Measurements from ENCODE around the gene NRIP3.

The NRIP3 gene

DNA sequence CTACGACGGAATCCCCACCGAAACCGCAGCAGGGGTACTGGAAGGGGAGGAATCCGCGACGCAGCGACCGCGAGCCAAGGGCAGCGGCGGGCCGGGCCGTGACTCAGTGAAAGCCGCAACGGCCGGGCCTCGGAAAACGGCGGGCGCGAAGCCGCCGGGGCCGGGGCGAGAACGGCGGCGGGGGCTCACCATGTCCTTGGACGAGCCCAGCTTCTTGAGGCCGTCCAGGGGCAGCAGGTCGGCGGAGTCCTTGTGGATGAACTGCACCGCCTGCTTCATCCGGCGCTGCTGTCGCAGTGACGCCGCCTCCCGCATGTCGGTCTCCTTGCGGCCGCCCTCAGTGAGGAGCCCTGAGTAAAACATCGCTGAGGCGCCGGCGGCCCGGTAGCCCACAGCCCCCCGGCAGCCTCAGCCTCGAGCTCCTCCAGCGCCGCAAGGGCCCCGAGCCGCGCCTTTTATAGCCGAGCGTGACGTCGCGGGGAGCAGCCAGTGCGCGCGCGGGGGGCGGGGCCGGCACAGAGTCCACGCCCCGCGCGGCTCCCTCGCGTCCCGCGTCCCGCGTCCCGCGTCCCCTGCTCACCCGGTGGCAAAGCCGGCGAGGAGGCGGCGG lies at the start of gene NRIP3:
NRIP3 (minus strand) TSS at position 429 of the 610 bp plus-strand sequence; CDS start at position 363, 66 bp downstream.
- DNase-seq (ENCODE audit: low read depth) = peak; percentile 30

DNA sequence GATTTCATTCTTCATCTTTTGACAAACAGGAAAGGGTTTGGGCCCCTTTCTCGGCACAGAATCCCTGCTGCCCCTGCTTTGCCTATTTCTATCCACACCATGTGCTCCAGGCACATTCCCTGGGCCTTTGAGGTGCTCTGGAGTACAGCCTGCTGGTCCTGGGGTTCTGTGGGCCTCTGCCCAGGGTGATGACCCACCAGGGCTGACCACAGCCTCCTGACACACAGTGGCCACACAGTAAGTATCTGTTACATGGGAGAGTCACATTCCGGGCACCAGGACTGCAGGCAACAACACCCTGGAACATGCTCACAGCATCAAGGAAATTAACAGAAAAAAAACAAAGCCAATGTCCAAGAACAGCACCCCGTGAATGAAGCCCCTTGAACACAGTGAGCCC lies 48.5 kb upstream of the NRIP3 start:
- no peak for DNase-seq (ENCODE audit: low read depth)

DNA sequence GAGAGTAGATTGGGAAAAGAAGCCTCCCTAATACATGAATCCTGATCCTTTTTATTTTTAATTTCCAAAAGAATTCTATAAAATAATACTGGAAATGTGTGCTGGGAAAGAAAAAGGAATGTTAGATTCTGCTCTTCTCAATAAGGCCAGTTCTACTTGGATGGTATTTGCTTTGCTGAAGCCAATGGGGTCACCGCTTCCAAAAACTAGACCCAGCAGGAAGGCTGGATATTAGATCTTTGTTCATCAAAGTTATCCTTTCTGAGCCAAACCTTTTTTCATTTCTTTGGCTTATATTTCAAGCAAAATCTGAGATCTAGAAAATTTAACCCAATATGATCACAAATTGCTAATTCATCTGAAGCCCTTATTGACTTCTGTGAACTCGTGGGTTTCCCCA lies 46.2 kb upstream of the NRIP3 start:
- DNase-seq (ENCODE audit: low read depth) = no peak

DNA sequence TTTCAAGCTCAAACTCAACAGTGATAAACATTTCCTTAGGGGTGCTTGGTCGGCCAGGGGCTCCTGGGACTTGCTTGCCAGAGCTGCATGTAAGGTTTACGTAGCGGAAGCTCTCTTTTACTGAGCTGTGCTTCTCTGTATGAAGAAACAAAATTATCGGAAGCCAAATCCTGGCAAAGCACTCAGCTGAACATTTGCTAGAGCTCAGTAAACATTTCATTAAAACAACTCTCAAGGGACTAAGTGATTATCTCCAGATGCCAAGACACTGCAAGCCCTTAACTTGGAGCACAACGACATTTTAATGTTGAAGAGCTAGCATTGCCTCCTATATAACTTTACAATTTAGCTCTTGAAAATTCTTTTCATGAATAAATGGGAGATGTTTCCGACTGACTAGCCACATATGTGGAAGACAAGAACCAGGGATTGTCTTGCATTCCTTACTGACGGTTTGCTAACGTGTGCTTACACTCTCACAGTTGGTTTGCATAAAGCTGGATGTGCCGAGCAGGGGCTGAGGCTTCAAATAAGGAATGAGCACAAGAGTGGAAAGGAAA lies 44.2 kb upstream of the NRIP3 start:
- no peak for DNase-seq (ENCODE audit: low read depth)

DNA sequence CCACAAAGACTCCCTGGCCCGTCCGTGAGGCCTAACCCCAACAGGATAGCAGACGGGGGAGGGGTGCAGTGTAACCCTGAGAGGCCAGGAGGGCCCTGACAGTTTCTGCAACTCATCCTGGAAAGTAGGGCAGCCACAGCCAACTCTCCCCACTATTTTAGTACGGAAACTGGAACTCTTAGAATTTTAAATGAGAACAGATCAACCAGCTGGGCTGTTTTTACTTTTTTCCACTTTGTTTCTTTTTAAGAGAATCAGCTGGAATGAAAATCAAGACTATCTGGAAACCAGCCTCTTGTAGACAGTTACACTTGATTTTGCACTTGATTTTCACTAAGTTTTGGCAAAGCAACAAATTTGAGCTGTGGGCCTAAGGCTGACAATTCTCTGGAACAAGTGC lies 42.7 kb upstream of the NRIP3 start:
- no peak for DNase-seq (ENCODE audit: low read depth)

DNA sequence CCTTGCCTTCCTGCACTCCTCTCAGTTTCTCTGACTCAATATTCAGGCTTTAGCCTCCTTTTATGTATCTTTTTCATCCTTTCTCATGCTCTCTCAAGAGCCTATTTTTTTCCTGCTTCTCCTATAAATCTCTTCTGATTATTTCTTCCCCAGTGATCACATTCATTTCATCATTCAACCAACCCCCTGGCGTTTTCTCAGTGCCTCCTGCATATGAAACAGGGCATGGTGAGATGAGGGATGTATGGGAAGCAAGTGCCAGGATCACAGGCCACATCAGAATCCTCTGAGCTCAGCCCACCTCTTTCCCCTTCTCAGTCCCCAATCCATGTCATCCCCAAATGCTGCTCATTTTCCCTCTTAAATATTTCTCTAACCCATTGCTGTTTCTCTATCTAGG lies 38.7 kb upstream of the NRIP3 start:
- DNase-seq (ENCODE audit: low read depth) = no peak

DNA sequence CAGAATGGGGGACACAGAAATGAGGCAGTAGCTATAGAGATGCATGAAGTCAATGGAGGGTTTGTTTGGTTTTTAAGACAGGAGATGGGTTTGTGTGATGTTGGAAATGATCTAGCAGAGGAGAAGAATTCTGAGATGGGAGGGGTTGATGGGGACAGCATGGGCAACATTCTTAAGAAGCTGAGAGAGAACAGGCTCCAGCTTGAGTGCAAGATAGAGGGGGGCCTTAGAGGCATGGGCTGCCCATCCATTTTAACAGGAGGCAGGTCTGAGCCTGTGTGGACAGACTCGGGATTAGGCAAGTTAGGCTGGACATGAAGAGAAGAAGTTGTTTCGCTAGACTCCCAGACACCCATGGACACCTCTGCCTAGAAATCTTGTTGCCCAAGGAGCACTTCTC lies 37.9 kb upstream of the NRIP3 start:
- DNase-seq (ENCODE audit: low read depth) = no peak

DNA sequence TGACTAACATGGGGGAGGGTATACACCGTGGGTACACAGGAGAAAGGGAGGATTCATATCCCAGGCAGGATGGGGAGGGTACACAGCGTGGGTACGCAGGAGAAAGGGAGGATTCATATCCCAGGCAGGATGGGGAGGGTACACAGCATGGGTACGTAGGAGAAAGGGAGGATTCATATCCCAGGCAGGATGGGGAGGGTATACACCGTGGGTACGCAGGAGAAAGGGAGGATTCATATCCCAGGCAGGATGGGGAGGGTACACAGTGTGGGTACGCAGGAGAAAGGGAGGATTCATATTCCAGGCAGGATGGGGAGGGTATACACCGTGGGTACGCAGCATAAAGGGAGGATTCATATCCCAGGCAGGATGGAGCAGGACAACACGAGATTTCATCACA lies 36.6 kb upstream of the NRIP3 start:
- DNase-seq (ENCODE audit: low read depth) = no peak

DNA sequence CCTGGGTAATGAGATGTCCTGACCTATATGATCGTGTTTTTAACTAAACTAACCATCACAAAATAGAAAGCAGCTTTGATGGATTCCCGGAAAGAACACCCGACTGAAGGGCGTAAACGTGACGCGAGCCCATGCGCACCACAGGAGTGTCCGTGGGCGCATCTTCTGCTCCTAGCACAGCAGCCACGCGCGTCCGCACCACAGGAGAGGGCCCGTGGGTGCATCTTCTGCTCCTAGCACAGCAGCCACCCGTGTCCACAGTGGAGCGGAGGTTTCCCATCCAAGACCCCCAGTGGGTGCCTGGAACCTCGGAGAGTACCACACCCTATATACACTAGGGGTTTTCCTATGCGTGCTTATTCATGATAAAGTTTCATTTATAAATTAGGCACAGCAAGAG lies 36.1 kb upstream of the NRIP3 start:
- no peak for DNase-seq (ENCODE audit: low read depth)

DNA sequence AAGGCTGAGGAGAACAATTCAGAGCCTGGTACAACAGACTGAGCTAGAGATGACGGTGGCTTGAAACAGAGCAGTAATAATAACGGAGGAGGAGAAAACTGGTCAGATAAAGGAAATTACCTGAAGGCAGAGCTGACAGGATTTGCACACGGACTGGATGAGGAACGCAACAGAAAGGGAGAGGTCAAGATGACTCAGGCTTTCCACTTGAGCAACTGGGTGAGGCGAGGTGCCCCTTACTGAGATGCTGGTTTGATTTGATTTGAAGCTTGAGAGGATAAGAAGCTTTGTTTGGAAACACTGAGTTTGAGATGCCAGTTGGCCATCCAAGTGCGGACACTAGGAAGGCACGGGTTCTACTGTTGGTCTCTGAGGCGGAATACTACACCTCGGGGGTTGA lies 35.4 kb upstream of the NRIP3 start:
- no peak for DNase-seq (ENCODE audit: low read depth)

DNA sequence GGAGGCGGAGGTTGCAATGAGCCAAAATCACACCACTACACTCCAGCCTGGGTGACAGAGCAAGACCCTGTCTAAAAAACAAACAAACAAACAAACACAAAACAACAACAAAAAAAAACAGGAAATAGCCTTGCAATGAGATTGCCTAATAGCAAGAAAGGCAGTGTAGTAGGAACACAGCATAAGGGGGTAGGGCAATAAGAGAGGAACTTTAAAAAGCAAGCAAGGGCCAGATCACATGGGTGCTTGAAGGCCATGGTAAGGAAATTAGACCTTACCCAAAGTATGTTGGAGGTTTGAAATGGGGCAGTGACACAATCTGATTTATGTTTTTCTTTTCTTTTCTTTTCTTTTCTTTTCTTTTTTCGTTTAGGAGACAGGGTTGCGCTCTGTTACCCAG lies 34.7 kb upstream of the NRIP3 start:
- no peak for DNase-seq (ENCODE audit: low read depth)

DNA sequence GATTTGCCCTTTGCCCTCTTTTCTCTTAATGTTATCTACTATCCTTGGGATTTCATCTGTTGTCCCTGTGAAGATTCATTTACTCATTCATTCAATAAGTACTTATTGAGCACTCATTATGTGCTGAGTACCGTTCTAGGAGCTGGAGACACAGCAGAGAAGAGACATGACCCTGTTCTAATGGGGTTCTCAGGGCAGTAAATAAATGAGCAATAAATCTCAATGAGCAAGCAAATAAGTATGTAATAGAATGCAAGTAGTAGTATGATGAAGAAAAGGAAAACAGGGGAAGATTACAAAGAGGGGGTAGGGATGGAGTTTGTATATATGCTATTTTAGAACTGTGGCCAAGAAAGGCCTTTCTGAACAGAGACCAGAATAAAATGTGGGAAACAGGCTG lies 34.2 kb upstream of the NRIP3 start:
- DNase-seq (ENCODE audit: low read depth) = no peak

DNA sequence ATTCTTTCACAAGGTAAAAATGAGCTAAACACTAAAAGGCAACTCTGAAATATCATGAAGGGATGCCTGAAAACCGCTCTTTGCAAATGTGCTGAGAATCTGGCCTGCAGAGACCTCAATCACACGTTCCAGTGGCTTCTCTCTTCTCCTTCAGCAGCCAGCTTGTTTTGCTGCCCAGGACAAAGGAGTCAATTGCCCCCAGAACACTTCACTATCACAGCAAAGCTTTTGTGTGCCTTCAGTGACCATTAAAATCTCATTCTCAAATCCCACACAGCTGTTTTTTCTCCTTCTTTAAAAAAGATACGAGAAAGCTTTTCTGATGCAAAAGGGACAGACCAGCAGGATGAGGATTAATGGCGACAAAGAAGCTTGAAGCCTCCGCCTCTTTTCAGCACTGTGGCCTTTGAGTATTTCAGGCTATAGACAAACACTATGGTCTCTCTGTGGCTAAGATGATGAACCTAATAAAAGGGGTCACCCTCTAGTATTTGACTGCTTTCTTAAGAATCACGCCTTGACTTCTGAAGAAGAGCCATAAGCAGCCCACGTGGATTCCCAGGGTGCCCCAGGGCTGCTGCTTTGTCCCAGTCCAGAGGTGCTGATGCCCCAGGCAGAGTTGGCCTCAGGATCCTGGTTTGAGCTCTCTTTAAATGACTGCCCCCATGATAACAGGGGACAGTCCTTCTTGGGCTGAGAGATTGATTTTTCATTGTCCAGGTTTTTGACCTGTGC lies 33.4 kb upstream of the NRIP3 start:
- DNase-seq (ENCODE audit: low read depth) = no peak

DNA sequence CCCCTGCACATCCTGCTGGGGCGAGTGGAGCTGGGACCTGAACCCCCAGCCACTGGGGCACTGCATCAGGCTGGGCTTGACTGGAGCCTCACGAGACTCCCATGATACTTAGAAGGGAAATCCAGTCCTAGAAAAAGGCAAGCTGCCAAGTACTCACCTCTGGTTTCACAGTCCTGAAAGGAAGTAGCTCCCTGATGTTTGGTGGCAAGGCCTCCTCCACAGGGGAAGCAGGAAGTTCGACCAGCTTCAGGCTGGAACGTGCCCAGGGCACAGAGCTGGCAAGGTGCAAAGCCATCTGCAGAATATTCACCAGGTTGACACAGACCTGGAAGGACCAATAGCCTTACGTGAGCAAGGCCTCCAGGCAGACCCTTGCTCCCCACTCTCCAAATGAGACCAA lies 26.8 kb upstream of the NRIP3 start:
- DNase-seq (ENCODE audit: low read depth) = no peak

DNA sequence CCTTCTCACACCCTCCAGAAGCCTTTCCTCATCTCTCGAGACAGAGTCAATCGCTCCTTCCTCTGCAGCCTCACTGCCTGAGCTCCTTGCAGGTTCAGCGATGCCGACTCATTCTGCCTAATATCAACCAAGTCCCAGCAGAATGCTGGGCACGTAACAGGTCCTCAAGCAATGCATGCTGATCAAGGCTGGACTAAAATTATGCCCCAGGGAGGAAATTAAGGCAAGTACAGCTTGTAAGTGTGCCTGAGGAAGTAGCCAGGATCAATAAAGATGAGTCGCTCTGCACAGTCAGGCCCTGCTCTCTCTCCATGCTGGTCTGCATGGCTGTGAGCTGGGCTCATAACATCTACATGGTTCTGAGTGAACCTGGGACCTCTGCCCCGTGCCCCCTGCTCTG lies 25.6 kb upstream of the NRIP3 start:
- no peak for DNase-seq (ENCODE audit: low read depth)

DNA sequence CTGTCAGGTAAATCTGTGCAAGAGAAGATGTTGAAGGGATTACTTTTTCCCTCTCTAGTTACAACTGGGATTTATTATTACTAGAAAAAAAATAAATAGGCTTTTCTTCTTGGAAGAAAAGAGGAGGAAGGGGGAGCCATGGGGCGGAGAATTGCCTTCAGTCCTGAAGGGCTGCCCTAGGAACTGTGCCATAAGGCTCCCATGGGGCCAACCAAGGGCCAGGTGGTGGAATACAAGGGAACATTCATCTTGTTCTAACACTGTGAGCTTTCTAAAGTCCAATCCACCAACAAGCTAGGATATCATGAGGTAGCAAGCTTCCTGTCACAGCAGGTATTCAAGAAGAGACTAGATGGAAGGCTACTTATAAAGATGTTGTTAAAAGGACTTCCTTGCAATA lies 24.8 kb upstream of the NRIP3 start:
- DNase-seq (ENCODE audit: low read depth) = no peak

DNA sequence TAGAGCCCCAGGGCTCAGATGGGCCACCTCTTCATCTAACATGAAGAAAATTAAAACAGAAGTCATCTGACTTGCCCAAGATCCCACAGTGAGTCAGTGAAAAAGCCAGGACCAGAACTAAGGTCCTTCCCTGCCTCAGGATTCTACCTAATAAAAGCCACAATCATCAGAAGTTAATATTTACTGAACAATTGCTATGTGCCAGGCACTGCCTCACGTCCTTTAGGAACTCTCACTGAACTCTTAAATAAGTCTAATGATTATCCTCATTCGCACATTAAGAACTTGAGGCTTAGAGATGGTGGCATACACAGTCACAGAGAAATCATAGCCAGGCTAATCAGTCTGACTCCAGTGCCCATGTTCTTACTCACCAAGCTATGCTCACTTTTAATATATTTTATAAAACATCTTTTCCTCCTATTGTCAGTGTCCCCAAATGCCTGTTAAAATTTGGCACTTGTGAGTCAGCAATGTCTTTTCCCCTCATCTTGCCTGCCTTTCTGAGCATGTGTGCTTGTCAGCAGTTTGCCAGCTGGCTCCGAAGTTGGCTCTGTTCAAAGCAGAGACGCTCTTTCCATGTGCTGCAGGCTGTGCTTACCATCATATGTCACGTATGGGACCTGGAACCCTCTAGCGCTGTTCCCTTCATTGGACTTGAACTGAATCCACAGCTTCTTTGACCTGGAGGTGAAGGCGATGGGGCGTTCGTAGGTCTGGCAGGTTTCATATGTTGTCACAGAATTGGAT lies 21.5 kb upstream of the NRIP3 start:
- DNase-seq (ENCODE audit: low read depth) = no peak

DNA sequence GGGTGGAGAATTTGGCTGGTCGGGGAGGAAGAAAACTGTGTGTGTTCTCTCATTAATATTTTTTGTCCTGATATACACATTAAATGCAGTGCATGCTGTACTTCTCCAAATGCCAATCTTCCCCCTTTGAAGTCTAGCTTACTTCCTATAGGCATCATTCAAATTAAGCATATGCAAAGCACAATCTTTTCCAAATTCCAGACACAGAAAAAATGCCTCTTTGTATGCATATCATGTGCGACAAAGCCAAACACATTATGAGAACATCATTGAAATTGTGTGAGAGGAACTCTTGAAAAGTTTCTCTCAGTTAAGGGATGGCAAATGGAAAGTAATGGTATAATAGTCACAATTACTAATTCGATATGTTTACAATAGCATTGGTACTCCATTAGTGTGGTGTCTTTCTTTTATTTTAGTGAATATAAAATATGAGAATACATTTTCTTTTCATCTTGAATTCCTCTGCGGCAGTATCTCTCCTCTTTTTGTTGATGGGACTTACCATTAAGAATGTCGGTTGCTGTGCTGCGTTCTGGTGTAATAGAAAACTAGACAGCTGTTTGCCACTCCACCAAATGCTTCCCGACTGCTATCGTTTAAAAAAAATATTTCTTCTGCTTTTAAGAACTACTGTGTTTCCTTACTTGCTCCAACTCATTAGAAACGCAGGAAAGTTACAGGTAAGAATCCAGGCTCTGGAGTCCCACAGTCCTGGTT lies 19.3 kb upstream of the NRIP3 start:
- DNase-seq (ENCODE audit: low read depth) = no peak

DNA sequence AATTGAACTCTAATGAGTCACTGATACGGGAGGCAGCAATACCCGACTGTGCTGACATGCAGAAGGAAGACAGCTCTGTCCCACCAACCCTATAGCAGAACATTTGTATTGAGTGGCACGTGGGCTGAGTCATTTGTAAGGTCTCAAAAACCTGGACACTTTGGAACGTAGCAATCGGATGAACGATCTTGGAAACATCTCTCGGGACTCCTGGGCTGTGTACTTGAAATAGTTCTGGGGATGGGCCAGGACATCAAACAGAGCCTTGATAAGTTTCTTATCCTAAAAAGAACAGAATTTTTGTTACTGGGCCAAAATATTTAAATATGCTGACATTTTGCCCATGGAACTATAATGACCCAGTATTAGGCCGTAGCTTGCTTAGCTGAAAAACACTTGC lies 17.1 kb upstream of the NRIP3 start:
- DNase-seq (ENCODE audit: low read depth) = no peak

DNA sequence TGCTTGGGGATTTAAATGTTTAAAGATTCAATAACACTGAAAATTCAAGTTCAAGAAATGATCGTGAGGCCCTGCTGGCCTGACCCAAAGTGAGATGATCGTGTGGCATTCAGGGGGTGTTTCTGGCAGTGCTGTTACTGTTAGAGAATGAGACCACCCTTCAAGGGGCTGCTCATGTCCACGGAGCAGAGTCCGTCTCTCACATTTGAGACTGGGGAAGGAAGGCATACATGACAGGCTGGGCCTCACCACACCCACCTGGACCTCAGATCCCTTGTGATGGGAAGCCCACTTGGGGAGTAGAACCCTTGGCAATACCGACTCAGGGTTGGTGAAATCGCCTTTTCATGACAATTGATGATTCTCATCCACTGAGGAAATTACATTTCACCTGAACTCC lies 16.1 kb upstream of the NRIP3 start:
- no peak for DNase-seq (ENCODE audit: low read depth)

DNA sequence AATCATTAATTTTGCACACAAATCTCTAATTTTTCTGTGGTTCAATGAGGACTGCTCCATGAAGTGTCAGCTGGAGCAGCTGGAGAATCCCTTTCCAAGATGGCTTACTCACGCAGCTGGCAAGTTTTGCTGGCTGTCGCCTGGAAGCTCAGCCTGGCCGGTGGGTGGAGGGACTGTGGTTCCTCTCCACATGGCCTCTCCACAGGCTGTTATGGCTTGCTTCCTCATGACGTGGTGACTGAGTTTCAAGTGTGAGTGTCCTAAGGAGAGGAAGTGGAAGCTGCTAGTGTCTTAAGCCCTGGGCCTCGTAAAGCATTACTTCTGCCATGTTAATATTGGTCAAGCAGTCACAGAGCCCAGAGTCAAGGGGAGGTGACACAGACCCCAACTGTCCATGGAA lies 14.0 kb upstream of the NRIP3 start:
- DNase-seq (ENCODE audit: low read depth) = no peak

DNA sequence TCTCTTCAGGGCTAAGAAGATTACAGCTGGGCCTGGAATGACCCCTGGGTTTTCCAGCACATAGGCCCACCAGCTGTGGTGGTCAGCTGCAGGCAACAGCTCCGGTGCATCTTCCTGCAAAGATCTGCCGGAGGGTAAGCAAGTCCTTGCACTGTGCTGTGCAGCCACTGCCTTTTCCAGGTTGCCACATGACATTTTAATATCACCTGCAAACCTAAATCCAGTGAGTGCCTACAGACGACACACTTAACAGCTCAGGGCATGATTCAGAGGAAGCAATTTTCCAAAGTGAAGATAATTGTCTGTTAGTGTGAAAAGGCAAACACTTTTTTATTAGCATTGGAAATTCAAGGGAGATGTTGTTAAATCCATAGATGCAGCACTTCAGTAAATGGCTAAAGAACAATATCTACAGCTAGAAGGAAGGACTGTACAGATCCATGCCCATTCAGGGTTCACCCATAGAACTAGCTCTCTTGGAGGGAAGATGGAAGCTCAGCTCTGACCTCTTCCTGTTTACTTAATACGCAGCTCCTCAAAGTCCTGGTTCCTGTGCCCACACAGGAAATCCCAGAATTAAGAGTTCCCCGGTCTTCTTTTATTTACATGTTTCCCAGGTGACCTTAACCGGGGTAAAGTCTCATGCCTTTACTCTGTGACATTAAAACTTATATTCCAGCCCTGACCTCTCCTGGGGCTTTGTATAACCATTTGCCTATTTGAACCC lies 13.3 kb upstream of the NRIP3 start:
- DNase-seq (ENCODE audit: low read depth) = no peak
